C4-2B (cell line): ENCODE data around the gene RCOR1.

Experiments used
- CTCF ChIP-seq: fragments of 450-650 bp; conservative IDR thresholded peaks from 2 replicates; pipeline ENCODE4 v1.5.1; 2017; ENCODE audit warnings: mild to moderate bottlenecking
- ZFX ChIP-seq: fragments of 450-650 bp; IDR thresholded peaks from 2 replicates; pipeline ENCODE4 v1.6.1; 2017

- TF ChIP-seq CTCF, result no peak
- no peak for TF ChIP-seq ZFX
Observed at GRCh38 chr14:102565331-102565887, 27.0 kb upstream of the RCOR1 start.
